ENCODE data around the gene SMCO1. TPM values are rescaled to one million over a fixed set of nuclear protein-coding genes. Genes with fewer than 3 reads are reported as not detected.

The SMCO1 gene, protein sequence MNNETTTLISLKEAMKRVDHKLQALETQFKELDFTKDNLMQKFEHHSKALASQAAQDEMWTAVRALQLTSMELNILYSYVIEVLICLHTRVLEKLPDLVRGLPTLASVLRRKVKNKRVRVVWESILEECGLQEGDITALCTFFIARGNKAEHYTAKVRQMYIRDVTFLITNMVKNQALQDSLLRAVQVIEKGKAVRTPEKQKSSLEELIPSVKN
- total RNA-seq = not detected in 2 replicates

DNA sequence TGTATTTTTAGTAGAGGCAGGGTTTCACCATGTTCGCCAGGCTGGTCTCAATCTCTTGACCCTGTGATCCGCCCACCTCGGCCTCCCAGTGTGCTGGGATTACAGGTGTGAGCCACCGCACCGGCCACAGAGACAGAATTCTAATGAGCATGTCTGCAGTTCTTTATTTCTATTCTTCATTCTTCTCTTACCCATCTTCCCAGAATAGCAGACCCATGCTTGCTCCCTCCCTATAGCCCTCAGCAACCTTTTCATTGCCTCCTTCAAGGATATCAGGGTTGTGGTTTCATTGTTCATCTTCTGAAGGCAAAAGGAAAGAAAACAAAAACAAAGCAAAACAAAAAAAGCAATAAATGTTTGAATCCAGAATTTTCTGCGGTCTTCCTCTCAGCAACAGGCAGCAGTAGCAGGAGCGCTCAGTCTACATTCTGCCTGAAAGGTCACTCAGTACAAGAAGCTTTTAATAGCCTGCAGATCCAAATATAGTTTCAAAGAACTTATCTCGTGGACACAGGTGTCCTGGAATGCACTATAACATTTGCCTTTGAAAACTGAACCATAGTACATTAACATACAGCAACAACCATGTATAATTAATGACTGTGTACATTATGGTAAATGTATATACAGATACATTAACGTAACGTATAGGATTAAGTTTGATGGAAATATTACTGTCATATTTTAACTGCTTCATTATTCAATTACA, at the start of gene SMCO1:
TSS of gene SMCO1 (minus strand) at position 434 of the 709 bp plus-strand sequence. CDS start at position 297, 137 bp downstream.

DNA sequence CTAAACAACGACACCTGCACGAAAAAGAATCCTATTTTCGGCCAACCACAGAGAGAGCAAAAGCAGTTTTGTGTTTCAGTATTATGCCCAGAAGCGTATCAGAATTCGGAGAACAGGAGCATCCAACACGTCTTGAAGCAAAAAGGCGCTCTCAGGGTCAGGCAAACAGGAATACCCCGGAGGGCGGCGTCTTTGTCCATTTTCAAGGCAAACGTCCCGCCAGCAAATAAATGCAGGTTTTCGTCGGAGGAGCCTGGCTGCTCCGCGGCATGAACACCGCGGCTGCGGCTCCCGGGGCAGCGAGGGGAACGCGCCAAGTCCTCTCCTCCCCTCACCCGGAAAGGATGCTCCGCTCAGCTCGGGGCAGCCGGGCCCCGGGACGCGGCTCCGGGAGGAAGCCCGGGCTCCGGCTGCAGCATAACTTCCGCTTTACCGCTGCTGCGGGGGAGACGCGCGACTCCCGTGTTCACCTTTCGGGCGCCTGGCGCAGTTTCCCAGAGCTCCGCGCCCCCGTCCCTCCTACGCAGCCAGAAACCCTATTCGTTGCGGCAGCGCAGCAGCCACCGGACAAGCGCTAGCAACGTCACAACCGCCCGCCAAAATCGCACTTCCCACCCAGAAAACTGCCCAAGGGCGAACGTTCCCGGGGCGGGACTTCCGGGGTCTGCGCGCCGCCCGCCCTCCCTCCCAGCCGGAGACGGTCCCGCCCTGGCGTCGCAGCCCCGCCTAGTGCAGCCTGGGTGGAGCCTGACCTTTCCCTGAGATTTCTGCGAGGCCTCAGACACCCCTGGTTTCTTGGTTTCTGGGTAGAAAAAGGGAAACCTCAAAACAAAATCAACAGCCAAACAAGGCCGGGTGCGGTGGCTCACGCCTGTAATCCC, 11.7 kb downstream of the SMCO1 start, which contains the start of gene RNF168:
TSS of gene RNF168 (minus strand) at position 573 of the 881 bp plus-strand sequence. CDS start 595 bp downstream, outside the sequence.

Small RNA genes within 50 kb of the gene (small RNA-seq; reads per million reads assigned to genes)
- gene RPS29P3 = not detected

Other genes with a start within 250 kb of the SMCO1 start
- gene PCYT1A, start 227.6 kb downstream of the SMCO1 start, total RNA-seq = 104 TPM in 2 replicates
- 9.3 and 13.2 TPM in 2 replicates for gene DYNLT2B, start 197.1 kb downstream of the SMCO1 start, total RNA-seq
- not detected in 2 replicates for gene TM4SF19, start 177.0 kb downstream of the SMCO1 start, total RNA-seq
- 28.1 and 33.0 TPM in 2 replicates for gene UBXN7, start 82.9 kb downstream of the SMCO1 start, total RNA-seq
- 30.9 and 36.5 TPM in 2 replicates for gene RNF168, start 11.6 kb downstream of the SMCO1 start, total RNA-seq
- 7.3 and 8.9 TPM in 2 replicates for gene WDR53, start 53.2 kb upstream of the SMCO1 start, total RNA-seq
- gene FBXO45, start 53.3 kb upstream of the SMCO1 start, total RNA-seq = 27.1 and 29.4 TPM in 2 replicates
- gene NRROS, start 124.3 kb upstream of the SMCO1 start, total RNA-seq = 7.4 and 15.9 TPM in 2 replicates
- gene CEP19, start 196.9 kb upstream of the SMCO1 start, total RNA-seq = 2.1 and 2.4 TPM in 2 replicates
- gene PIGX, start 197.0 kb upstream of the SMCO1 start, total RNA-seq = 27.8 and 37.9 TPM in 2 replicates
- gene PAK2, start 224.5 kb upstream of the SMCO1 start, total RNA-seq = 84.0 and 98.1 TPM in 2 replicates